CD4-positive, alpha-beta T cell treated with Interleukin-6 for 4 hours (primary cell): ENCODE results near the gene CER1.

Experiments
- DNase-seq: peaks from one replicate; pipeline ENCODE4 v3.0.0-alpha.2; 2020; ENCODE audit warnings: mixed read lengths

CER1 gene

DNA sequence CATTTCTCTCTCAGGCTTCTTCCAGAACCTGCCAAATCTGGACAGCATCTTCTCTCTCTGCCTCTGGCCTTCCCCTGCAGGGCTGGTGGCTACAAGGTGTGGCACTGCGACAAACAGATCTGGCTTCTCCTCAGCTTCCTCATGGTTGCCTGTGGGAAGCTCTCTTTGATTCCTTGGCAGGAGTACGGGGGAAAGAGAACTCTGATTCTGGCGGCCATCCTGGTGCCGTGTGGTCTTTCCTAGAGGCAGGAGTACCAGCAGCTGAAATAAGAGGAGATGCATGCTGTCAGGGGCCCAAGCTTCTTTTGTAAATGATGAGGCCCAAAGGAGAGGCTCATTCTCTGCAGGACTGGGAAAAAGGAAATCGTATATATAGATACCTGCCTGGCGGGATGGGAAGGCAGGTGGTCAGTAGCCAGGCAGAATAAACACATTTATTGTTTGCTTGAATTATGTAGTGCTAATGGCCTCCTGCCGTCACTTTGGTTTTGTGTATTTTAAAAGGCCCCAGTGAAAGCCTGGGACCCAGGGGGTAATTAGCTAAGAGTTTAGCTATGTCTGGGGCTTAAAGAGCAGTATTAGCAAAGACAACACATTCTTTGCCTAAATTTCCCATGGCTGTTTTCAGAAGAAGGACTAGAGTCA is at the start of gene CER1:
TSS of gene CER1 (minus strand) at position 343 of the 645 bp plus-strand sequence. CDS start at position 282, 61 bp downstream.
- DNase-seq = no peak

- DNase-seq = no peak
Measured at GRCh38 chr9:14770592-14770991, 48.1 kb upstream of the CER1 start.

GRCh38 chr9:14769230-14769571 is 46.7 kb upstream of the CER1 start:
- DNase-seq = no peak

DNA sequence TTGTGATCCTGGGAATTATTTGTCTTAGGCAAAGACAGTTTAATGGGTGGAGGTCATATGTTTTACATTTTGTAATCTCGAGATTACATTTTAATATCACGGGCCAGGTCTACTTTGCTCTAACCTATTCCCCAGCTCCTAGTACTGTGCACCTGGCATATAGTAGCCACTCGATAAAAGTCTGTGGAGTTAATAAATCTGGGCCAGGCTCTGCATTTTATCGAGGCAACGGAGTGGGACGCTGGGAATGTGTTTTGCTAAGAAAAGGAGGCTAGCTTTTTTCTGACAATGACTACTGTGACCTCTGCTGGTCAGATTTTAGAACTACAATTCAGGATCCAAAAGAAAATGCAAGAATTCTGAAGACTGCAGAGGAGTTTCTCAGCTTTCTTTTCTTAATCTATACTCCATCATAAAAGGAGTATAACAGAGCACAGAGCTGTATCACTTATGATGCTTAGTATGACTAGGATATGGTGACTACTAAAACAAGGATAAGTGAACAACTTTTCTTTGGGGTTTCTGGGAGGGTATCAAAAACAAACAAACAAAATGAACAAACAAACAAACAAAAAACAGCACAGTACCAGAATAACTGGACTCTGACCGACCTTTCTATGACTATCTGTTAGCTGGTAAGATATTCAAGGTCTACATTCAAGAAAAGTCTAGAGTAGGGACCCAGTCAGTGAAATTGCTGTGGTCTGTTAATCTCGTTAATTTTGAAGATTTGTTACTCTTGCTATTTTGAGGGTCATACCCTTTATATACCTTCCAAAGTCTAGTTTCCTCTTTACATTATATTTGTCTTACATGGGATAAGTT is 46.1 kb upstream of the CER1 start:
- DNase-seq = no peak

- no peak for DNase-seq
Measured at GRCh38 chr9:14766299-14766698, 43.8 kb upstream of the CER1 start.

- DNase-seq = no peak
Measured at GRCh38 chr9:14761584-14761983, 39.1 kb upstream of the CER1 start.

GRCh38 chr9:14760060-14760459 is 37.5 kb upstream of the CER1 start:
- DNase-seq = no peak

- DNase-seq = no peak
Measured at GRCh38 chr9:14756291-14756690, 33.8 kb upstream of the CER1 start.

GRCh38 chr9:14752871-14753270 is 30.3 kb upstream of the CER1 start:
- no peak for DNase-seq

DNA sequence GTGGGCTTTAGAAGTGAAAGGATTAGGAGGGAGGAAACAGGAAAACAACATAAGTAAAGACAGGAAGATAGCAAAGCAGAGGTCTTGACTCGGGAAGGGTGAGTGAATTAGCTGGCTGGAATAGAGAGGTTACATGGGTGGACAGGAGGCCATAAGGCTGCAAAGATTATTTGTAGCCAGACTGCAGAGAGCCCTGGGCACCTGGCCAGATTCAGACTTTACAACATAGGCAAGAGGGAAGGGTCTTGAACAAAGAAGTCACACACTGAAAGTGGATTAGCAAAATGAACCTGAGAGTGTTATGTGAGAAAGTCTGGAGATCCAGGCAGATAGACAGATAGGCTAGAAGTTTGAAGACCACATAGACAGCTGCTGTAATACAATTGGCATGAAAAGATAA is 29.7 kb upstream of the CER1 start:
- no peak for DNase-seq

DNA sequence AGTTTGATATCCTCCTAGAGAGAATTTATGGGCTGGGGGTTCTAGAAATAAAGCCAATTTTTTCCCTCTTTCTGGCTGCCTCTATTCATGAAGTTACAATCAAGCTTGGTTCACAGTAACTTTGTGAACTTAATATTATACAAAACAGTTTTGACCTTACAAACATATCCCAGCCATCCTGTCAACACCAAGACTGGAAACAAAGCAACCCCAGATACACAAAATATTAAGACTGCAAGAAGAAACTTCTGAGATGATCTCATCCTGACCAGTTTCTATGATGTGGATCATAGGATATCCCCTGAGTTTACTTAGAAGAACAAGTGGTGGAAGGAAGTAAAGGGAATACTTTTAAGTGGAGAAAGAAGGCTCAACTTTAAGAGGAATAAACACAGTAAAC is 28.3 kb upstream of the CER1 start:
- no peak for DNase-seq

DNA sequence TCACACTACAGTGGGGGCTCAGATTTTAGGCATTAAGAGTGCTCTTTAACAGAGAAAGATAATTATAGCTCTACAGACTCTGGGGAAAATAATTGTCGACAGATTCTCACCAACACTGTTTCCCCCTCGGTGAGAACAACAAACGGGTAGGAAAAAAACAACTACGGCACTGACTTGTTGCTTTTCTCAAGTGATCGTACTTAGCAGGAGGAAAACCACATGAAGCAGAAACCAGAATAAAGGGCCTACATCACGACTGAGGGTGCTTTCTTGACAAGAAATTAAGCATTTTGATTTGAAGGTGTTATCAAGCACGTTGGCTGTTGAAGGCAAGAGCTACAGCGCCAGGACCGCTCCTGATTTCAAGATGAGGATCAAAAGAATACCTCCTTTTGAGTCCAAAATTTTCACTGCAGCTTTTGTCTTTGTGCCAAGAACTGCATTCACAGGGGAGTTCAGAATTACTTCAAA is 27.2 kb upstream of the CER1 start:
- no peak for DNase-seq

DNA sequence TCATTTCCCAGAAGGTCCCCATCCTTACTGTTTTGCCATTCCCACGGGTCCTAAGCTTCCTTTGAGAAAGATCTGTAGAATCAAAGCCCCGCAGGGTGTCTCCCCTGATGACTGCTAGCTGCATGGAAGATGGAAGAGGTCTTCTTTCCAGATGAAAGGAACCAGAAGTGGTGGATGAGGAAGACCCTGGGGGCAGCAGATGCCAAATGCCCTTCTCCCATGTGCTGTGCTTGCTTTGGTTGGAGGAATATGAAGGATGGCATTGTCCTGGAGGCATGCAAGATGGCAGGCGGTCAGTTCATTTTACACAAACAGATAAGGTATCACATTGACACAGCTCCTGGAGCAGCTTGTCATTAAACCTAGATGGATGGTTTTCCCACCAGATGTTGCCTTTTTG is 25.8 kb upstream of the CER1 start:
- DNase-seq = no peak

DNA sequence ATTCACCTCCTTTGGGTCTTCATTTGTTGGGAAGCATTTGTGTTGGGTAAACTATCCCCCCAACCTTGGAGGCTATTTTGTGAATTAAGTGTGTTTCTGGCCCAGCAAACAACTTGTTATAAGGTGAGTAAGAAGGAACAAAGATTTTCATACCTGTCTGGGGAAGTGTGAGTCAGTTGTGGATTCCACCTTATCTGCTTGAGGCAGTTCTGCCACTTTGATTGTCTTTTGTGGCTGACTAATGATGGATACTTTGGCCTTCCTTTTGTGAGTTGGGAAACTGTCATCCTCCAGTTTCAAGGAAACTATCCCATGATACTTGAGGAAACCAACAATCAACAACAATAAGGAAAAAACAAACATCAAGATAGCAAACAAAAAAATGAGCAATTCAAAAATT is 24.6 kb upstream of the CER1 start:
- DNase-seq = no peak

GRCh38 chr9:14746626-14747025 is 24.1 kb upstream of the CER1 start:
- DNase-seq = no peak

DNA sequence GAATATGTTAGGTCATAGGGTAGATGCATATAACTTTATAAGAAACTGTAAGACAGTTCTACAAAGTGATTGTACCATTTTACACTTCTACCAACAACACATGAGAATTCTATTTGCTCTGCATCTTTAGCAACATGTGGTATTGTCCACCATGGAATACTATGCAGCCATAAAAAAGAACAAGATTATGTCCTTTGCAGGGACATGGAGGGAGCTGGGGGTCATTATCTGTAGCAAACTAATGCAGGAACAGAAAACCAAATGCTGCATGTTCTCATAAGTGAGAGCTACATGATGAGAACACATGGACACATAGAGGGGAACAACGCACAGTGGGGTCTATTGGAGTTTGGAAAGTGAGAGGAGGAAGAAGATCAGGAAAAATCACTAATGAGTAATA is 22.2 kb upstream of the CER1 start:
- DNase-seq = no peak

- DNase-seq = no peak
Measured at GRCh38 chr9:14741369-14741768, 18.8 kb upstream of the CER1 start.

DNA sequence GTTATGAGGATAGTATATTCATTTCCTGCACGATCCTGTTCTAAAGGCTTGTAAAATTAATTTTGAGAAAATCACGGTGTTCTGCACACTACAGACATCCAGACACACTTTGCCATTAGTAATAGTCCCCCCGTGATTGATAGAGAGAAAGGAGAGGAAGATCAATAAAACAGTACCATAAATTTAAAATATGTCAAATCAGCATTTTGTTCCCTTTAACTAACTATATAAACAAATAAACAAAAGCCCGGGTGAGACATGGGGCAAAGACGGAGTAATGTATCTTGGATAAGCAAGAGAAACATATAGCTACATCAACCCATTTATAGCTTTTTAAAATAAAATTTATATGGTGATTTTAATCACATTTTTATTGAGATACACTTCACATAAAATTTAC is 10.6 kb upstream of the CER1 start:
- DNase-seq = no peak

GRCh38 chr9:14731294-14731981 is 8.9 kb upstream of the CER1 start:
- DNase-seq = no peak

DNA sequence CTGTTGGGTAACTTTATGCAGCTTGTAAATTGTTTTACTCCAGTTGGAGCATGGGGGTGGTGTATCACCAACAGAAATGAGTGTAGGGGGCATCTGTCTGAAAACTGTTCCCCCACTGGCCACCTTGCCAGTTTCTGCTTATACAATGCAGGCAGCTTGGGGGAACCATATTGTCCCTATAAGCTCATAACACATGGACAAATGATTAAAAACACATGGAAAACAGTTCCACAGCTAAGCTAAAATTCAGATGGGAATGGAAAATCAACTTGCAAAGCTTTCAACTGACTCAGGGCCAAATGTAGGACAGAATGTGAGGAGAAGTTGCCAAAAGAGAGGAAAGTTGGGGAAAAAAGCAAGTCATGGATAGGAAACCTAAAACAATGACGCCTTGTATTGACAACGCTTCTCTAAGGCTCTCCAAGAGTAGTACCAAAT is 7.9 kb upstream of the CER1 start:
- no peak for DNase-seq

- no peak for DNase-seq
Measured at GRCh38 chr9:14723301-14723700, 768 bp upstream of the CER1 start.

DNA sequence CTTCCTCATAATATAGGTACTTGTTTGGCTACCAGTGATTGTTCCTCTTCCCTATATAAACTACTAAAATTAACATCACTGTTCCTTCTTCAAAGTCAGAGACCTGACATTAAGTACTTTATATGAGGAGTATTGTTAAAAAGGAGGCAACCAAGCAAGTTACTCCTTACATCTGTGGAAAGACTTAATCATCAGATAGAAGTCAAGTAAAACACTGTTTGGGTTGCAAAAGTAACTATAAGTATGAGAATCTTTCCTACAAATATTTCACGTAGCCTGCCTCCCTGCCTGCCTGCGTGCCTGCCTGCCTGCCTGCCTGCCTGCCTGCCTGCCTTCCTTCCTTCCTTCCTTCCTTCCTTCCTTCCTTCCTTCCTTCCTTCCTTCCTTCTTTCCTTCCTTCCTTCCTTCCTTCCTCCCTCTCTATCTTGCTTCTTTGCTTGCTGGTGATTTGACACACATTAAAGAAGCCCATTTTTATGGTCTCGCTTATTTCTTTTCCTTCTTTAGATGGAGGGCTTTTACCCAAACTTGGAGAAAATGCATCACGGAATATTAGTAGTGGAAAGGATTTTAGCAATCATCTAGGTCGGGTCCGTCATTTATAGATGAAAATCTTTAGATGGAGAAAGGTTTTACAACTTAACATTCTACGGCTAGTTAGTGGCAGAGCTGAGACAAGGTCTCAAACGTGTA is 3.2 kb downstream of the CER1 start:
- DNase-seq = no peak

DNA sequence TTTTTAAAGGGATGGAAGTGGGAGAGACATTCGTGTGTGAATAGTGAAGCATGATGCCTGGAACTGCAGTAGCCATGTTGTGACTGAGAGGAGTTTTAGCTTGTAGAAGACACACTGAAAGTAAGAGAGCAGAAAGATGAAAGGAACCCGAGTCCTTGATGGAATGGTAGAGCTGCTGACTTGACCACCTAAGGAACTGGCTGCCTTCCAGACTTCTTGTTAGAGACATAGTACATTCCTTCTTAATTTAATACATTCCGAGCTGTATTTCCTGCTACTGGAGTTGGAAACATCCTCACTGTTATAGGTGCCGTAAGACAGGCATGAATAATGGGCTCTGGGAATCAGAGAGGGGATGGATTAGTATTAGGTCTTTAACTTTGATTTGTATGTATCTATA is 7.4 kb downstream of the CER1 start:
- no peak for DNase-seq
